Muscle layer of duodenum (tissue), 2 donors: ENCODE data around the gene AQP2.
A peak's percentile ranks its signal among the peaks of the same experiment; 100 is the strongest.
"Not testable (repeated sequence)": the region's sequence is repeated elsewhere in the genome, so short reads cannot be mapped to it uniquely, and the experiment has no call there.

ENCODE experiments used
- H3K27ac ChIP-seq: one replicate; pipeline ENCODE4 v1.7.0; 2013; ENCODE audit warnings: mild to moderate bottlenecking, low read length
- H3K27me3 ChIP-seq: one replicate; pipeline ENCODE4 v1.7.0; 2013; ENCODE audit warnings: low read depth, mild to moderate bottlenecking, control low read depth, low read length
- H3K36me3 ChIP-seq, 2 donors: one replicate each; pipeline ENCODE4 v1.7.0; 2013; ENCODE audit warnings: low read length in 2 of 2, control low read depth in 1 of 2, mild to moderate bottlenecking in 1 of 2; ENCODE audit not compliant: insufficient read depth in 2 of 2, control insufficient read depth in 1 of 2
- H3K4me1 ChIP-seq, 2 donors: one replicate each; pipeline ENCODE4 v1.7.0; 2013; ENCODE audit warnings: low read length in 2 of 2, mild to moderate bottlenecking in 2 of 2, control low read depth in 1 of 2, moderate library complexity in 1 of 2; ENCODE audit not compliant: insufficient read depth in 2 of 2, control insufficient read depth in 1 of 2
- H3K4me3 ChIP-seq, 2 donors: one replicate each; pipeline ENCODE4 v1.7.0; 2013; ENCODE audit warnings: low read length in 2 of 2, low read depth in 1 of 2, mild to moderate bottlenecking in 1 of 2
- H3K9me3 ChIP-seq, 2 donors: one replicate each; pipeline ENCODE4 v1.7.0; 2013; ENCODE audit warnings: low read length in 2 of 2, control low read depth in 1 of 2, mild to moderate bottlenecking in 1 of 2; ENCODE audit not compliant: control insufficient read depth in 1 of 2
- donor health status: healthy.

Gene AQP2

DNA sequence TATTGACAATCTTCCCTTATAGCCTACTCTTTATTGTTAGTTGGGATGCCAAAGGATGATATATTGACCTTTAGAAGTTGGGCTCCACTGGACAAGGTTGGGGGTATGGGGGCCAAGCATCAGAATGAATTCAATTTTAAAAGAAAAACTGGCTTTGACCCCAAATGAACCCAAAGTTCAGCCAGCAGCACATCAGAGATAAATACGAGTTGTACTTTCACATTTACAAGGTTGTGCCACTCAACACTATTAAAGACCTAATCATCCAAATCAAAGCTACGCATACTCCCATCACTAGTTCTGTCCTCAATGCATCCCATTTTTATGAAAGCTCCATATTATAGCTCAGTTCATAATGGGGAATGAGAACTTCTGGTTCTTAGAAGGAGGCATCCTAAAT lies 38.9 kb downstream of the AQP2 start:
- H3K36me3 ChIP-seq = peaks cover 10 to 14% of the 10 kb centered on the region in 2 donors
- not testable (repeated sequence) for H3K4me3 ChIP-seq, H3K9me3 ChIP-seq, H3K27me3 ChIP-seq, H3K27ac ChIP-seq
- H3K4me1 ChIP-seq = peaks cover 2 to 34% of the 10 kb centered on the region in 2 donors

DNA sequence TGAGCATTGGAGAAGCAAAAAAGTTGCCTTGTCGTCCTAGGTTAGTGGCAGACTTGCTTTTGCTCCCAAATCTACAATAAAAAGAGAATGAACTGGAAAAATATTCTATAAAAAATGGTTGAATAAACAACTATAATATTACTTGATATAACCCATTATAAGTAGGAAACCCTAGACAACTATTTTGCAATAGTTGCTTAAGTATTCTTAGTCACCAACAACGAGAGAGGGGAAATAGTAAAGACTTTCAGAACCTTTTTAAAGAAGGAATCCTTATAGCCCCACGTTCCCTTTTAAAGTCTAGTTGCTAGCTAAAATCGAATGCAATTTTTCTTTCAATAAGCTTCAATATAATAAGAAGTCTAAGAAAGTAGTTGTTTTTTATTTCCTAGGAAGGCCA lies 39.7 kb downstream of the AQP2 start:
- H3K27me3 ChIP-seq = no peaks in the 10 kb centered on the region
- H3K4me1 ChIP-seq = peaks cover 0 to 25% of the 10 kb centered on the region in 2 donors
- peaks cover 10 to 14% of the 10 kb centered on the region in 2 donors for H3K36me3 ChIP-seq
- no peaks in the 10 kb centered on the region for H3K9me3 ChIP-seq
- no peak overlapping the region for H3K27ac ChIP-seq
- H3K4me3 ChIP-seq = no peak overlapping the region

DNA sequence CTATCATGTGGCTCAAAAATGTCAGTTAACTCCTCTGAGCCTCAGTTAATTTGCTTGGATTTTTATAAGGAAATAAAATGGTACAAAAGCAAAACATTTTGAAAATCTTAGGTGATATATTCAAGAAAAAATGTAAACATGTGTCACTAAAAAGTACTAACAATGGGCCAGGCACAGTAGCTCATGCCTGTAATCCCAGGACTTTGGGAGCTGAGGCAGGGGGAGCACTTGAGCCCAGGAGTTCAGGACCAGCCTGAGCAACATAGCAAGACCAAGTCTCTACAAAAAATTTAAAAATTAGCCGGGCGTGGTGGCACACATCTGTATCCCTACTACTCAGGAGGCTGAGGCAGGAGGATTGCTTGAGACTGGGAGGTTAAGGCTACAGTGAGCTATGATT lies 47.9 kb downstream of the AQP2 start:
- Histone ChIP-seq H3K9me3 (no peaks in the 10 kb centered on the region), H3K36me3 (peaks cover 0 to 11% of the 10 kb centered on the region in 2 donors), H3K27ac (no peak overlapping the region), H3K27me3 (no peaks in the 10 kb centered on the region), H3K4me3 (no peak overlapping the region), H3K4me1 (peaks cover 0 to 5% of the 10 kb centered on the region in 2 donors)

DNA sequence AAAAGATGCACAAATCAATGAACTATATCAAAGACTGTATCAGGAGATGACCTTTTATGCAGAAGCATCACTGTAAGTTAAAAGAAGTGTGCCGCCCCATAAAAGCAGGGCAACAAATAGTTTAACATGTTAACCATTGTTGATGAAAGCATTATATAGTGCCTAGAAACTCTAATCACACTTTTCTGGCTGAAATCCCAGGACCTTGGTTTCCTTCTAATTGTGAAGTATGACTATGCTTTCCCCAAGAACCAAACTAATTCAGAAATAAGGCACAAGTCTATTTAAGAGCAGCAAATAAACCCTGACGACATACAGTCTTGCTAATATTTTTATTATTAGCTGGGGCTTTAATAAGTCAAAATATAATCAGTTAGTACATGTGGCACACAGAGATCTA lies 53.1 kb downstream of the AQP2 start:
- no peak overlapping the region for H3K27ac ChIP-seq
- peaks cover 0 to 5% of the 10 kb centered on the region in 2 donors for H3K36me3 ChIP-seq
- no peaks in the 10 kb centered on the region for H3K27me3 ChIP-seq
- no peak overlapping the region for H3K4me3 ChIP-seq
- peaks cover 11 to 42% of the 10 kb centered on the region in 2 donors for H3K4me1 ChIP-seq
- H3K9me3 ChIP-seq = no peaks in the 10 kb centered on the region

DNA sequence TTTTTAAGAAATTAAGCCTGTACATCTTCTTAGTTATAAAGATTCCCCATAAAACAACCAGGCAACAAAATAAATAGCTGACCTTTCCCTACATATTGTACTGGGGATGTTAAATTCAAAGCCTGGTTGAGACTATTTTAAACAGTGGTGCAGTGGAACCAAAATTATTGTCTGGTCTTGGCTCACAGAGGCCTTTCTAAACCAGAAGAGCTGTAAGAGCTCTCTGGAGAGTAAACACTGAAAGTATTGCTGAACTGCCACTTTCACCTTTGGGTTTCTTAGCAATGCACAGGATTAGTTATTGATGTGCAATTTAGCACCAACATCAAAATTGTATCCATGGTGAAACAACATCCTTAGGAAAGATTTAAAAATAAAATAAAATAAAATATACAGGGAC lies 54.2 kb downstream of the AQP2 start:
- peak overlapping the region; percentile 15 for H3K27ac ChIP-seq
- H3K9me3 ChIP-seq = no peaks in the 10 kb centered on the region
- no peaks in the 10 kb centered on the region for H3K27me3 ChIP-seq
- H3K36me3 ChIP-seq = peaks cover 0 to 5% of the 10 kb centered on the region in 2 donors
- H3K4me1 ChIP-seq = peaks cover 11 to 42% of the 10 kb centered on the region in 2 donors
- H3K4me3 ChIP-seq = no peak overlapping the region

DNA sequence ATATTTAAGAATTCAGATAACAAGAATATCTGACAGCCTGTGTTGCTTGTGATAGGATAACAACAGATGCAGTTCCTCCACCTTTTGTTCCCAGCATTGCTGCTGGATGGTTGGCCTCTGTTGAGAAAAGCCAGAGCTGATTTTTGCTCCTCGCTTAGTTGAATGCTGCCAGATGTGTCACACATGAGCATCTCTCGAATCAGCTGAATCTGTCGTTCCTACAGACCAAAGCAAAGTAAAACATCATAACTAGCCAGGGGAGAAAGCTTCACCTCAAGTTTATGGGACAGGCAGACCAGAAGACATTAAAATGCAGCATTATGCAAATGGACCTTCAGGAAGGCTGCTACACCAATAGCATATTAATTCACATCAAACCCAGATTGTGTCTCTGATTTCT lies 54.6 kb downstream of the AQP2 start:
- no peak overlapping the region for H3K27ac ChIP-seq
- H3K4me1 ChIP-seq = peaks cover 11 to 42% of the 10 kb centered on the region in 2 donors
- no peaks in the 10 kb centered on the region for H3K27me3 ChIP-seq
- no peaks in the 10 kb centered on the region for H3K9me3 ChIP-seq
- H3K4me3 ChIP-seq = no peak overlapping the region
- H3K36me3 ChIP-seq = peaks cover 0 to 5% of the 10 kb centered on the region in 2 donors

DNA sequence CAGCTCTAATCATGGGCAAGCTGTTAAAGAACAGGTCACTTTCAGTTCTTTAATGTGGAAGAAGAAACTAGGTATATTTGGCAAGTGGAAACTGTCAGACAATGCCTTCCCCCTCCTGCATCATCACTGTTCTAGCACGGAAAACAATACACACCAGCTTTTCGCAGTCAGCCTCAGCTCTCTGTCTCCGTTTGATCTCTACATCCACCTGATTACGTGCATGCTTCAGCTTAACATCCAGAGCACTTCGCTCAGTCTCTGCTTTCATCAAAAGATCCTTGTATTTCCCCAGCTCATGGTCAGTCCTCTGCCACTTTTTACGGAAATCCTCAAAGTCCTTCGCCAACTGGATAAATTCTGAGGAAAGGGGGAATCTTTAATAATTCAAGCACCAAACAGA lies 55.7 kb downstream of the AQP2 start:
- Histone ChIP-seq H3K9me3 (no peaks in the 10 kb centered on the region), H3K4me1 (peaks cover 11 to 42% of the 10 kb centered on the region in 2 donors), H3K36me3 (no peaks in the 10 kb centered on the region), H3K4me3 (no peak overlapping the region), H3K27me3 (no peaks in the 10 kb centered on the region), H3K27ac (no peak overlapping the region)

DNA sequence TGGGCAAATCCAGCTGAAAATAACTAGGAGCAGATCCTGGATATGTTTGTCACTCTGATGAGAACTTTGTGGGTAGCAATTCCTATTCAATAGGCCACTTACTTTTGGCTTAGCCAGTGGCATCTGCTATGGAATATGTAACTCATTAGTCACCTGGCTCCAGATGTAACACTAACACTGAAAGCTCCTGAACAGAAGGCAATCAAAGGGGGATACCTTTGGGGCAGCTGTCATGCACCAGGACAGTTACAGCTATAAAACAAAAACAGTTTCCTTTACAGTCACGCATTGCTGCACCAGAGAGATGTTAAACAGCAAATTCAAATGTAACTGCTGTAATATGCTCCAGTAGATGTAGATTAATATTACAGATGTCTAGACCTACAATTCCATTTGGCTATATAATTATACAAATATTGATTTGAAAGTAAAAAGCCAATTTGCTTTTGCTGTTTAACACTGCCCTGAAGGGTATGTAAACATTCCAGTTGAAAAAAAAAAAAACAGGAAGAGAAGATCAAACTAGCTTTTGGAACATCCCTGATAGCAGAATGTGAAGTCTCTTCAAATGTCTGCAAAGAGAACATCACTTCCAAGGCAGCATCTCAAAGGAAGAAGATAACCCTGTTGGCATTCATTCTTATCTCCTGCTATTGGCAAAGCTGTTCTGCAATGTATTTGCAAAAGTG lies 56.4 kb downstream of the AQP2 start:
- no peaks in the 10 kb centered on the region for H3K9me3 ChIP-seq
- H3K27me3 ChIP-seq = no peaks in the 10 kb centered on the region
- H3K36me3 ChIP-seq = no peaks in the 10 kb centered on the region
- H3K4me3 ChIP-seq = no peak overlapping the region
- H3K4me1 ChIP-seq = peaks cover 11 to 42% of the 10 kb centered on the region in 2 donors
- no peak overlapping the region for H3K27ac ChIP-seq
